K562 (cell line): ENCODE measurements around the gene TMTC2. TPM values are rescaled to one million over a fixed set of nuclear protein-coding genes. Genes with fewer than 3 reads are reported as not detected.

Experiments used
- ATAC-seq: fragments of 200-7000 bp; cut with Tn5 transposase; 3 replicates; pipeline ENCODE4 v1.9.1; 2020; ENCODE audit warnings: moderate library complexity
- BruUV-seq: library from RNA; stranded (reverse); fragments of 400-500 nt; replicated peaks from 2 replicates; lab custom pipeline; 2021; lab: Mats Ljungman, UMichigan
- CTCF ChIA-PET: fragments of 300-600 bp; formaldehyde crosslinking; extraction: SDS; loops from one replicate; lab custom pipeline; 2021; ENCODE audit warnings: low intra/inter-chr PET ratio; lab: Yijun Ruan, JAX
- POLR2A ChIA-PET: fragments of 300-600, 350-650 bp; sonication (Branson Sonifier 250); formaldehyde crosslinking; extraction: SDS; loops from one replicate; lab custom pipeline; 2021; ENCODE audit warnings: antibody characterized with exemption, inconsistent platforms; lab: Yijun Ruan, JAX
- DNase-seq, 4 experiments: peaks; one replicate each; pipeline versions ENCODE4 v3.0.0 to v3.0.0-alpha.2; 2011 to 2018; ENCODE audit warnings: low spot score in 3 of 4, mixed read lengths in 3 of 4; ENCODE audit errors: extremely low read depth in 1 of 4
- FAIRE-seq: peaks from 2 replicates; lab custom pipeline; 2011; peaks lifted over from hg19 to GRCh38; lab: Jason Lieb, UNC
- H2AFZ ChIP-seq: 2 replicates; pipeline ENCODE4 v1.6.0; 2011; ENCODE audit warnings: low read depth, low read length, control low read depth, inconsistent platforms
- H3K27ac ChIP-seq: fragments of 200-600 bp; 3 replicates; pipeline ENCODE4 v1.8.0; 2011; ENCODE audit warnings: low read depth, mild to moderate bottlenecking, control low read depth, inconsistent platforms, low read length, moderate library complexity, mixed read lengths; ENCODE audit errors: extremely low read depth
- H3K27me3 ChIP-seq, 2 experiments: fragments of 300-600 bp in 1 of 2; 2 replicates in 1 of 2; 3 replicates in 1 of 2; pipeline versions ENCODE4 v1.6.0 to v1.8.0; 2011; ENCODE audit warnings: inconsistent platforms in 2 of 2, low read length in 2 of 2, mild to moderate bottlenecking in 1 of 2, mixed read lengths in 1 of 2, moderate library complexity in 1 of 2; ENCODE audit not compliant: control insufficient read depth in 2 of 2, insufficient read depth in 2 of 2
- H3K36me3 ChIP-seq: fragments of 300-600 bp; 3 replicates; pipeline ENCODE4 v1.8.0; 2011; ENCODE audit warnings: mild to moderate bottlenecking, low read length, inconsistent platforms; ENCODE audit not compliant: control insufficient read depth, insufficient read depth
- H3K4me1 ChIP-seq, 2 experiments: fragments of 200-600 bp in 1 of 2; replicated peaks in 1 of 2; 2 replicates in 1 of 2; 3 replicates in 1 of 2; pipeline versions ENCODE4 v1.5.1 to v1.8.0; 2011; ENCODE audit warnings: inconsistent platforms in 2 of 2, low read length in 2 of 2, mild to moderate bottlenecking in 1 of 2, mixed read lengths in 1 of 2, moderate library complexity in 1 of 2; ENCODE audit not compliant: control insufficient read depth in 2 of 2, insufficient read depth in 2 of 2
- H3K4me2 ChIP-seq: 2 replicates; pipeline ENCODE4 v1.6.1; 2011; ENCODE audit warnings: low read length, control low read depth, inconsistent platforms, mixed read lengths; ENCODE audit not compliant: insufficient read depth
- H3K4me3 ChIP-seq: fragments of 200-600 bp; sonication (generic), shearing (Covaris generic); 2 replicates; pipeline ENCODE4 v1.5.1; 2016; ENCODE audit warnings: control low read depth, inconsistent platforms
- H3K79me2 ChIP-seq: fragments of 200-600 bp; 3 replicates; pipeline ENCODE4 v1.8.0; 2011; ENCODE audit warnings: low read length, inconsistent platforms; ENCODE audit not compliant: control insufficient read depth, insufficient read depth
- H3K9ac ChIP-seq, 2 experiments: 2 replicates each; pipeline versions ENCODE4 v1.6.0 to v1.6.1; 2011; ENCODE audit warnings: low read depth in 2 of 2, low read length in 2 of 2, control low read depth in 1 of 2, inconsistent platforms in 1 of 2, mild to moderate bottlenecking in 1 of 2, mixed read lengths in 1 of 2; ENCODE audit not compliant: insufficient read depth in 1 of 2
- H3K9me1 ChIP-seq: one replicate; pipeline ENCODE4 v1.6.0; 2011; ENCODE audit warnings: inconsistent platforms, mild to moderate bottlenecking, low read length, moderate library complexity; ENCODE audit not compliant: control insufficient read depth, insufficient read depth
- H3K9me3 ChIP-seq: replicated peaks from 2 replicates; pipeline ENCODE4 v1.5.1; 2011; ENCODE audit warnings: low read depth, low read length, inconsistent platforms; ENCODE audit not compliant: control insufficient read depth, insufficient read depth
- H4K20me1 ChIP-seq: replicated peaks from 2 replicates; pipeline ENCODE4 v1.6.1; 2011; ENCODE audit warnings: low read length, inconsistent platforms, mixed read lengths; ENCODE audit not compliant: control insufficient read depth, insufficient read depth
- CHD1 ChIP-seq: fragments of 200-600 bp; sonication (generic); IDR thresholded peaks from one replicate; pipeline ENCODE4 v1.6.1; 2012; ENCODE audit warnings: mild to moderate bottlenecking, moderate library complexity, low read length, inconsistent platforms
- E4F1 ChIP-seq: fragments of 250-450 bp; sonication (Bioruptor Pico); IDR thresholded peaks from 2 replicates; pipeline ENCODE4 v1.5.0; 2021; ENCODE audit warnings: mild to moderate bottlenecking, borderline replicate concordance
- HMG20A ChIP-seq: fragments of 450-650 bp; formaldehyde crosslinking; conservative IDR thresholded peaks from 2 replicates; pipeline ENCODE4 v1.4.0; 2020; ENCODE audit warnings: mild to moderate bottlenecking, mixed read lengths
- MTA1 ChIP-seq: fragments of 450-650 bp; IDR thresholded peaks from 2 replicates; pipeline ENCODE4 v1.6.1; 2017; ENCODE audit warnings: borderline replicate concordance
- NONO ChIP-seq, 2 experiments: fragments of 200-400 bp in 1 of 2; fragments of 450-650 bp in 1 of 2; formaldehyde crosslinking in 1 of 2; IDR thresholded peaks; 2 replicates each; pipeline ENCODE4 v1.6.1; 2017; ENCODE audit warnings: low read depth in 2 of 2, mild to moderate bottlenecking in 2 of 2, moderate library complexity in 2 of 2, low read length in 1 of 2
- RFX5 ChIP-seq: IDR thresholded peaks from 2 replicates; pipeline ENCODE4 v1.6.1; 2011; ENCODE audit warnings: low read depth, mild to moderate bottlenecking, improper control_type of control experiment, low read length
- RUNX1 ChIP-seq: sonication (generic); IDR thresholded peaks from 2 replicates; pipeline ENCODE4 v1.6.1; 2016; ENCODE audit warnings: antibody characterized with exemption, low read depth
- SIX5 ChIP-seq, 2 experiments: IDR thresholded peaks; 2 replicates each; pipeline ENCODE4 v1.6.1; 2011; ENCODE audit warnings: low read length in 2 of 2, borderline replicate concordance in 1 of 2, low read depth in 1 of 2, mild to moderate bottlenecking in 1 of 2, moderate library complexity in 1 of 2; ENCODE audit not compliant: insufficient read depth in 1 of 2
- SMARCA5 ChIP-seq: fragments of 450-650 bp; IDR thresholded peaks from 2 replicates; pipeline ENCODE4 v1.6.1; 2016
- SP1 ChIP-seq: sonication (generic); formaldehyde crosslinking; IDR thresholded peaks from 2 replicates; pipeline ENCODE4 v1.8.1; 2022; ENCODE audit warnings: mild to moderate bottlenecking, missing genetic modification reagents
- U2AF2 ChIP-seq: fragments of 200-400 bp; formaldehyde crosslinking; optimal IDR thresholded peaks from 2 replicates; pipeline ENCODE3; 2017; ENCODE audit warnings: low read depth, mild to moderate bottlenecking, low read length
- ZFX ChIP-seq: sonication (generic); formaldehyde crosslinking; IDR thresholded peaks from 2 replicates; pipeline ENCODE4 v1.8.0; 2022; ENCODE audit warnings: mild to moderate bottlenecking, missing genetic modification reagents, moderate library complexity
- ZNF253 ChIP-seq: fragments of 250-450 bp; sonication (Bioruptor Pico); conservative IDR thresholded peaks from 2 replicates; pipeline ENCODE4 v1.6.1; 2021; ENCODE audit warnings: mild to moderate bottlenecking
- ZNF354B ChIP-seq: fragments of 250-450 bp; sonication (Bioruptor Pico); IDR thresholded peaks from 2 replicates; pipeline ENCODE4 v1.4.0; 2020
- ZNF644 ChIP-seq: fragments of 200-800 bp; sonication (Bioruptor generic); IDR thresholded peaks from 2 replicates; pipeline ENCODE4 v1.6.1; 2016; ENCODE audit warnings: low read depth, missing genetic modification characterization, missing compliant biosample characterization
- WGBS: fragments of 100-300 bp; shearing (Covaris generic); methylation state at CpG from one replicate; pipeline ENCODE4 v1.1.6; 2016; ENCODE audit warnings: low coverage, mixed read lengths; ENCODE audit not compliant: insufficient coverage; ENCODE audit errors: missing lambda C conversion rate; 5-methylcytosine and 5-hydroxymethylcytosine counted together
- in situ Hi-C: fragments of 300-500 bp; cut with MboI; formaldehyde crosslinking; loops from 4 replicates; pipeline ENCODE4 v1.15.0; 2018; ENCODE audit warnings: inconsistent platforms, mixed read lengths
- intact Hi-C: fragments of 100-400 bp; cut with micrococcal nuclease; formaldehyde crosslinking; loops from 2 replicates; pipeline ENCODE4 v1.14.2; 2022
- polyA plus RNA-seq, 8 experiments: library from polyadenylated mRNA; depleted of rRNA in 4 of 8; stranded (reverse) in 5 of 8; unstranded in 3 of 8; fragments of >200 nt; fragmentation: Nextera tagmentation in 2 of 8; fragmentation: Illumina TruSeq in 1 of 8; extraction: Ambion mirVana in 2 of 8; extraction: Trizol in 1 of 8; gene quantifications; 2 replicates each; pipeline versions ENCODE4 v1.2.1 to v1.2.3, GENCODE V29; 2011 to 2014; ENCODE audit warnings: inconsistent platforms in 1 of 8, missing spikeins in 1 of 8
- total RNA-seq, 7 experiments: library from RNA; depleted of rRNA in 6 of 7; stranded (reverse); fragments of >200 nt in 6 of 7; fragmentation: Illumina TruSeq in 2 of 7; extraction: Trizol in 2 of 7; gene quantifications; 2 replicates each; pipeline versions ENCODE4 v1.2.1 to v1.2.3, GENCODE V29; 2011 to 2021; ENCODE audit warnings: low replicate concordance in 1 of 7

TMTC2 gene
- total and polyA plus RNA-seq, 9 of the 15 experiments (the other 6 are each of a cell fraction or from before 2014, with no cell fraction given) = 0.29 to 1.1 (median 0.55) TPM

GRCh38 chr12:82857911-82858533 lies 171.3 kb downstream of the TMTC2 start:
- DNase-seq = no peak
- TF ChIP-seq RFX5 = no peak
- no peak for TF ChIP-seq E4F1 (CRISPR knock-in tag)
- TF ChIP-seq SIX5 (IDR thresholded peaks at IDR 0.05; ENCODE audit: borderline replicate concordance in 1 of 2, insufficient read depth in 1 of 2, low read depth in 1 of 2, low read length in 2 of 2) = no peak
- TF ChIP-seq ZFX (CRISPR knock-in tag) = no peak
- no peak for TF ChIP-seq SMARCA5
- TF ChIP-seq RUNX1 = no peak
- no peak for TF ChIP-seq ZNF354B (CRISPR knock-in tag)
- TF ChIP-seq ZNF253 = no peak
- no peak for TF ChIP-seq HMG20A (CRISPR knock-in tag)
- TF ChIP-seq ZNF644 = no peak
- TF ChIP-seq U2AF2 = no peak
- no peak for TF ChIP-seq MTA1
- no peak for TF ChIP-seq SP1 (CRISPR knock-in tag)
- no peak for TF ChIP-seq CHD1
- TF ChIP-seq NONO (IDR thresholded peaks at IDR 0.05; ENCODE audit: low read depth in 2 of 2, low read length in 1 of 2) = no peak
- TF ChIP-seq, all 486 proteins: peak for 0
- Histone ChIP-seq H3K4me3 (no peak overlapping the region), H3K9ac (no peak overlapping the region), H3K36me3 (no peaks in the 10 kb centered on the region), H4K20me1 (no peaks in the 10 kb centered on the region), H3K4me1 (no peaks in the 10 kb centered on the region), H3K27ac (no peak overlapping the region), H3K9me1 (no peaks in the 10 kb centered on the region), H3K27me3 (no peaks in the 10 kb centered on the region), H2AFZ (no peak overlapping the region), H3K79me2 (no peaks in the 10 kb centered on the region), H3K9me3 (no peaks in the 10 kb centered on the region), H3K4me2 (no peak overlapping the region)
- ATAC-seq (no peak), FAIRE-seq (no peak)
- BruUV-seq = no TSS peak
- WGBS = 1% methylated on average over 10 of the region's 10 CpGs
- ChIA-PET CTCF (no interaction called here), POLR2A (no interaction called here)
- in situ Hi-C loops = no loop called here
- intact Hi-C loops = no loop called here
